OCI-LY3 (cell line): Measurements from ENCODE around the gene POFUT1.
"Not testable (repeated sequence)": the region's sequence is repeated elsewhere in the genome, so short reads cannot be mapped to it uniquely, and the experiment has no call there.

Source experiments
- H2AFZ ChIP-seq: fragments of 200-600, 300-600 bp; shearing (Covaris generic); 2 replicates; pipeline ENCODE4 v1.6.0; 2014; ENCODE audit warnings: antibody characterized with exemption, low read depth, low read length
- H3K27ac ChIP-seq: fragments of 200-600, 300-600 bp; sonication (generic); 2 replicates; pipeline ENCODE4 v1.5.1; 2014; ENCODE audit warnings: mild to moderate bottlenecking, low read length, moderate library complexity, mixed read lengths
- H3K27me3 ChIP-seq: fragments of 200-600, 300-600 bp; sonication (generic); 2 replicates; pipeline ENCODE4 v1.6.1; 2014; ENCODE audit warnings: low read depth, low read length, mixed read lengths
- H3K36me3 ChIP-seq: fragments of 200-600, 300-600 bp; sonication (generic); replicated peaks from 2 replicates; pipeline ENCODE3; 2014; ENCODE audit warnings: low read depth, low read length, mixed read lengths
- H3K4me1 ChIP-seq: fragments of 300-600, 200-600 bp; sonication (generic); 2 replicates; pipeline ENCODE4 v1.6.1; 2014; ENCODE audit warnings: low read length, mixed read lengths
- H3K4me2 ChIP-seq: fragments of 200-600, 300-600 bp; sonication (generic); 2 replicates; pipeline ENCODE4 v1.6.1; 2014; ENCODE audit warnings: low read length, mixed read lengths
- H3K4me3 ChIP-seq: fragments of 300-600, 200-600 bp; sonication (generic); 2 replicates; pipeline ENCODE4 v1.5.1; 2014; ENCODE audit warnings: antibody characterized with exemption, mild to moderate bottlenecking, low read length, moderate library complexity
- H3K79me2 ChIP-seq: fragments of 300-600, 200-600 bp; shearing (Covaris generic); 2 replicates; pipeline ENCODE4 v1.6.1; 2014; ENCODE audit warnings: mild to moderate bottlenecking, low read length, mixed read lengths
- H3K9ac ChIP-seq: fragments of 300-600, 200-600 bp; shearing (Covaris generic); 2 replicates; pipeline ENCODE4 v1.6.0; 2014; ENCODE audit warnings: mild to moderate bottlenecking, low read length, moderate library complexity
- H3K9me3 ChIP-seq: fragments of 200-600, 300-600 bp; shearing (Covaris generic); 2 replicates; pipeline ENCODE4 v1.6.1; 2014; ENCODE audit warnings: low read length, mixed read lengths; ENCODE audit not compliant: insufficient read depth
- H4K20me1 ChIP-seq: fragments of 200-600, 300-600 bp; sonication (generic); 2 replicates; pipeline ENCODE4 v1.6.1; 2016; ENCODE audit warnings: low read length, mixed read lengths; ENCODE audit not compliant: insufficient read depth
- EZH2phosphoT487 ChIP-seq: fragments of 200-600 bp; shearing (Covaris generic); IDR thresholded peaks from 2 replicates; pipeline ENCODE4 v1.6.1; 2018; ENCODE audit warnings: antibody characterized with exemption, mixed run types, low read depth
- TF ChIP-seq, protein P1 (sequence below): fragments of 200-600, 300-600 bp; sonication (generic); IDR thresholded peaks from 2 replicates; pipeline ENCODE4 v1.5.1; 2014; ENCODE audit warnings: antibody characterized with exemption, low read length, low read depth

The POFUT1 gene

DNA sequence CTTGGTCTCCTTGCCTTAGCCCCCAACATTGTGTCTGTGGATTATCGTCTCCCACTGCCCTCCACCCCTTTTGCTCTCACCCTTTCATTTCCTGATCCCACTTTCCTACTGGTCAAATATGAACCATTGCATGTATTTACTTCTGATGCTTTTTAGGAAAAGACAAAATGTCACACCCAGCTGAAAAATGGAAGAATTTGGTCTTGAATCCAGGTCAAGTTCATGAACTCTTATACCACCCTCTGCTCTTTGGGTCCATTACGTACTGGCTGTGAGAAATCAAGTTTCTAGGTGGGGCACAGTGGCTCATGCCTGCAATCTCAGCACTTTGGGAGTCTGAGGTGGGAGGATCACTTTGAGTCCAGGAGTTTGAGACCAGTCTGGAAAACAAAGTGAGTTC lies 54.0 kb downstream of the POFUT1 start:
- no peak overlapping the region for H3K4me3 ChIP-seq
- no peak overlapping the region for H3K9ac ChIP-seq
- no peaks in the 10 kb centered on the region for H3K79me2 ChIP-seq
- no peak overlapping the region for H3K27ac ChIP-seq
- H3K27me3 ChIP-seq: no peaks in the 10 kb centered on the region
- H3K4me2 ChIP-seq: no peak overlapping the region
- no peaks in the 10 kb centered on the region for H3K36me3 ChIP-seq
- H2AFZ ChIP-seq: no peak overlapping the region
- TF ChIP-seq EZH2phosphoT487: no peak
- TF ChIP-seq, protein P1, sequence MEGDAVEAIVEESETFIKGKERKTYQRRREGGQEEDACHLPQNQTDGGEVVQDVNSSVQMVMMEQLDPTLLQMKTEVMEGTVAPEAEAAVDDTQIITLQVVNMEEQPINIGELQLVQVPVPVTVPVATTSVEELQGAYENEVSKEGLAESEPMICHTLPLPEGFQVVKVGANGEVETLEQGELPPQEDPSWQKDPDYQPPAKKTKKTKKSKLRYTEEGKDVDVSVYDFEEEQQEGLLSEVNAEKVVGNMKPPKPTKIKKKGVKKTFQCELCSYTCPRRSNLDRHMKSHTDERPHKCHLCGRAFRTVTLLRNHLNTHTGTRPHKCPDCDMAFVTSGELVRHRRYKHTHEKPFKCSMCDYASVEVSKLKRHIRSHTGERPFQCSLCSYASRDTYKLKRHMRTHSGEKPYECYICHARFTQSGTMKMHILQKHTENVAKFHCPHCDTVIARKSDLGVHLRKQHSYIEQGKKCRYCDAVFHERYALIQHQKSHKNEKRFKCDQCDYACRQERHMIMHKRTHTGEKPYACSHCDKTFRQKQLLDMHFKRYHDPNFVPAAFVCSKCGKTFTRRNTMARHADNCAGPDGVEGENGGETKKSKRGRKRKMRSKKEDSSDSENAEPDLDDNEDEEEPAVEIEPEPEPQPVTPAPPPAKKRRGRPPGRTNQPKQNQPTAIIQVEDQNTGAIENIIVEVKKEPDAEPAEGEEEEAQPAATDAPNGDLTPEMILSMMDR: no peak
- no peaks in the 10 kb centered on the region for H3K9me3 ChIP-seq
- no peaks in the 10 kb centered on the region for H4K20me1 ChIP-seq
- peaks cover 11% of the 10 kb centered on the region for H3K4me1 ChIP-seq

DNA sequence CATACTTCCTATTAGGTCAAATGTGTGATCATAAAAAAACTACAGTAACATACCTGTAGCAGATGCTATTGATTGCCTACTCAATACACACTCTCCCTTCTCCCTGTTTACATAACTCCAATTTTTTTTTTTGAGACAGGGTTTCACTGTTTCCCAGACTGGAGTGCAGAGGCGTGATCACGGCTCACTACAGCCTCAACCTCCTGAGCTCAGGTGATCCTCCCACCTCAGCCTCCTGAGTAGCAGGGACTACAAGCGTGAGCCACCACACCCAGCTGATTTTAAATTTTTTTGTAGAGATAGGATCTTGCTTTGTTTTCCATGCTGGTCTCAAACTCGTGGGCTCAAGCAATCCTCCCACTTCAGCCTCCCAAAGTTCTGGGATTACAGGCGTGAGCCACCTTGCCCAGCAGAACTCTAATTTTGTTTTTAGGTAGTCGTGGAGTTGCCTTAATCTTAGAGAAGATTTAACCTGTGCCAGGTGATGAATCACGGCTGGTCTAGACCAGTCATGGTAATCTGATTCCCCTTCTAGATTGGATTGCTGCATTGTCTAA lies 55.8 kb downstream of the POFUT1 start:
- TF ChIP-seq EZH2phosphoT487: no peak
- TF ChIP-seq, protein P1: no peak
- Histone ChIP-seq H3K4me2 (no peak overlapping the region), H3K27ac (no peak overlapping the region), H3K9me3 (no peaks in the 10 kb centered on the region), H4K20me1 (no peaks in the 10 kb centered on the region), H3K4me3 (no peak overlapping the region), H3K27me3 (no peaks in the 10 kb centered on the region), H2AFZ (no peak overlapping the region), H3K4me1 (peaks cover 7% of the 10 kb centered on the region), H3K79me2 (no peaks in the 10 kb centered on the region), H3K36me3 (no peaks in the 10 kb centered on the region), H3K9ac (no peak overlapping the region)

DNA sequence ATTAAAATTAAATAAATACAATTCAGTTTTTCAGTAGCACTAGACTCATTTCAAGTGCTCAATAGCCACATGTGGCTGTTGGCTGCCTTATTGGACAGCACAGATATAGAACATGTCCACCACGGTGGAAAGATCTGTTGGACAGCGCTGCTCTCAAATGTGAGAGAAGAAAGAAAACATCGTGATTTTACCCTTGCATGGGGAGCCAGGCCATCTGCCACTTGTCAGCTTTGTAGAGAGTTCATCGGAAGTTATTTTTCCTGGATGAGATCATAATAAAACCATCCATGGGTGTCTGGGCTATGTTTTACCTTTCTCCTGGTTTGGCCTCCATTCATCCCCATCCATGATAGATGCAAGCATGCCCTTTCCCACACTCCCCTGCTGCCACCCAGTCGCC lies 63.9 kb downstream of the POFUT1 start:
- Histone ChIP-seq H3K4me2 (no peak overlapping the region), H3K36me3 (no peaks in the 10 kb centered on the region), H3K79me2 (no peaks in the 10 kb centered on the region), H3K27me3 (peaks cover 7% of the 10 kb centered on the region; the same call in 1 of the 2 replicates), H2AFZ (no peak overlapping the region), H4K20me1 (no peaks in the 10 kb centered on the region), H3K27ac (no peak overlapping the region), H3K9ac (no peak overlapping the region), H3K4me1 (peaks cover 5% of the 10 kb centered on the region), H3K9me3 (no peaks in the 10 kb centered on the region), H3K4me3 (no peak overlapping the region)
- TF ChIP-seq EZH2phosphoT487: no peak
- TF ChIP-seq, protein P1: no peak

DNA sequence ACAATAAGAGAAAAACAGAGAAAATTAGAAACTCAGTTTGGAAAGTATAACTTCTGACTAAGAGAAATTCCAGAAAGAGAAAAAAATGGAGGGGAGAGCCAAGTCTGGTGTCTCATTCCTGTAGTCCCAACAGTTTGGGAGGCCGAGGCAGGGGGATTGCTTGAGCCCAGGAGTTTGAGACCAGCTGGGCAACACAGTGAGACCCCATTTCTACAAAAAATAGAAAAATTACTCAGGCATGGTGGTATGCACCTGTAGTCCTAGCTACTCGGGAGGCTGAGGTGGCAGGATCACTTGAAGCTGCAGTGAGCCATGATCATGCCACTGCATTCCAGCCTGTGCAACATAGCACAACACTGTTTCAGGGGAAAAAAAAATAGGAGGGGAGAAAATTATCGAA lies 66.7 kb downstream of the POFUT1 start:
- Histone ChIP-seq H2AFZ (no peak overlapping the region), H3K79me2 (peaks cover 13% of the 10 kb centered on the region), H3K4me1 (peaks cover 16% of the 10 kb centered on the region), H3K9me3 (no peaks in the 10 kb centered on the region), H3K36me3 (no peaks in the 10 kb centered on the region), H3K27me3 (peaks cover 7% of the 10 kb centered on the region; the same call in 1 of the 2 replicates), H3K4me3 (no peak overlapping the region), H3K27ac (no peak overlapping the region), H4K20me1 (peaks cover 6% of the 10 kb centered on the region; the same call in 1 of the 2 replicates), H3K4me2 (no peak overlapping the region), H3K9ac (no peak overlapping the region)
- no peak for TF ChIP-seq EZH2phosphoT487

DNA sequence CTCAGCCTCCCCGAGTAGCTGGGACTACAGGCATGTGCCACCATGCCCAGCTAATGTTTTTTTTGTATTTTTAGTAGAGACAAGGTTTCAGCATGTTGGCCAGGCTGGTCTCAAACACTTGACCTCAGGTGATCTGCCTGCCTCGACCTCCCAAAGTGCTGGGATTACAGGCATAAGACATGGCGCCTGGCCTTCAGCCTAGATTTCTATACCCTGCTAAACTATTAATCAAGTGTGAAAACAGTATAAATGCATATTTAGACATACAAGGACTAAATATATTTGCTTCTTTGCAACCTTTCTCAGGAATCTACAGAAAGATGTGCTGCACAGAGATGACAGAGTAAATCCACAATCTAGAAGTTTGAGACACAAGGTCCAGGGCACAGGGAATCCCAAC lies 67.5 kb downstream of the POFUT1 start:
- H2AFZ ChIP-seq, H3K27me3 ChIP-seq, H3K4me2 ChIP-seq, H3K4me3 ChIP-seq, H3K9me3 ChIP-seq, H3K9ac ChIP-seq, H3K27ac ChIP-seq, H3K36me3 ChIP-seq: not testable (repeated sequence)
- Histone ChIP-seq H3K79me2 (peaks cover 20% of the 10 kb centered on the region), H3K4me1 (peaks cover 16% of the 10 kb centered on the region), H4K20me1 (peaks cover 12% of the 10 kb centered on the region)
